HepG2 (cell line): ENCODE measurements around the gene MYH9. TPM values are rescaled to one million over a fixed set of nuclear protein-coding genes. Genes with fewer than 3 reads are reported as not detected.

Source experiments
- BRF2 ChIP-seq: sonication (generic); formaldehyde crosslinking; IDR thresholded peaks from 2 replicates; pipeline ENCODE4 v1.8.1; 2022; ENCODE audit warnings: mild to moderate bottlenecking, missing genetic modification reagents
- DRAP1 ChIP-seq: IDR thresholded peaks from 2 replicates; pipeline ENCODE4 v1.6.1; 2016; ENCODE audit warnings: missing genetic modification reagents, missing compliant biosample characterization
- ERF ChIP-seq: IDR thresholded peaks from 2 replicates; pipeline ENCODE4 v1.6.1; 2018; ENCODE audit warnings: missing biosample characterization, missing genetic modification reagents
- ESRRA ChIP-seq: sonication (generic); formaldehyde crosslinking; IDR thresholded peaks from 2 replicates; pipeline ENCODE4 v1.5.1; 2020; ENCODE audit warnings: mild to moderate bottlenecking, low read depth, missing genetic modification reagents
- FUBP1 ChIP-seq: sonication (generic); formaldehyde crosslinking; IDR thresholded peaks from 2 replicates; pipeline ENCODE4 v1.5.1; 2020; ENCODE audit warnings: missing genetic modification reagents, mild to moderate bottlenecking, borderline replicate concordance
- GATAD2A ChIP-seq: IDR thresholded peaks from 2 replicates; pipeline ENCODE4 v1.6.1; 2016
- PHF5A ChIP-seq: IDR thresholded peaks from one replicate; pipeline ENCODE4 v1.6.1; 2018; ENCODE audit warnings: low read depth, missing genetic modification reagents; ENCODE audit not compliant: unreplicated experiment
- PHF8 ChIP-seq: sonication (generic); formaldehyde crosslinking; IDR thresholded peaks from 2 replicates; pipeline ENCODE4 v1.5.0; 2020; ENCODE audit warnings: missing genetic modification reagents
- POGK ChIP-seq: sonication (generic); formaldehyde crosslinking; conservative IDR thresholded peaks from 2 replicates; pipeline ENCODE4 v1.8.0; 2022; ENCODE audit warnings: mild to moderate bottlenecking, moderate library complexity, missing genetic modification reagents
- RCOR2 ChIP-seq: IDR thresholded peaks from 2 replicates; pipeline ENCODE4 v1.6.1; 2016; ENCODE audit warnings: missing biosample characterization, missing genetic modification reagents
- SRSF4 ChIP-seq: fragments of 200-400 bp; formaldehyde crosslinking; IDR thresholded peaks from one replicate; pipeline ENCODE4 v1.6.1; 2018; ENCODE audit warnings: mild to moderate bottlenecking, low read depth, low read length, moderate library complexity; ENCODE audit not compliant: poor library complexity, severe bottlenecking
- TCF7L2 ChIP-seq: IDR thresholded peaks from 2 replicates; pipeline ENCODE4 v1.6.1; 2011; ENCODE audit warnings: mild to moderate bottlenecking, low read depth, low read length, moderate library complexity
- THAP11 ChIP-seq: IDR thresholded peaks from 2 replicates; pipeline ENCODE4 v1.6.1; 2016; ENCODE audit warnings: missing biosample characterization, missing genetic modification reagents
- ZBTB46 ChIP-seq: sonication (generic); formaldehyde crosslinking; IDR thresholded peaks from 2 replicates; pipeline ENCODE4 v1.4.0; 2020; ENCODE audit warnings: mild to moderate bottlenecking, missing genetic modification reagents, borderline replicate concordance
- ZNF552 ChIP-seq: sonication (generic); formaldehyde crosslinking; IDR thresholded peaks from 2 replicates; pipeline ENCODE4 v1.9.0; 2022; ENCODE audit warnings: missing genetic modification reagents, mild to moderate bottlenecking, borderline replicate concordance
- ZNF615 ChIP-seq: sonication (generic); formaldehyde crosslinking; IDR thresholded peaks from 2 replicates; pipeline ENCODE4 v1.5.0; 2020; ENCODE audit warnings: mild to moderate bottlenecking, missing genetic modification reagents, borderline replicate concordance
- ZNF737 ChIP-seq: sonication (generic); formaldehyde crosslinking; IDR thresholded peaks from 2 replicates; pipeline ENCODE4 v1.5.0; 2020; ENCODE audit warnings: missing genetic modification reagents, mild to moderate bottlenecking, borderline replicate concordance
- ZNF740 ChIP-seq: sonication (generic); formaldehyde crosslinking; IDR thresholded peaks from 2 replicates; pipeline ENCODE4 v1.4.0; 2020; ENCODE audit warnings: missing genetic modification reagents
- ZNF747 ChIP-seq: sonication (generic); formaldehyde crosslinking; IDR thresholded peaks from 2 replicates; pipeline ENCODE4 v1.8.1; 2023; ENCODE audit warnings: missing genetic modification reagents, mild to moderate bottlenecking, borderline replicate concordance
- polyA plus RNA-seq, 8 experiments: library from polyadenylated mRNA; depleted of rRNA in 3 of 8; stranded (reverse) in 7 of 8; unstranded in 1 of 8; fragments of >200 nt; fragmentation: Illumina TruSeq in 4 of 8; extraction: Trizol in 4 of 8; gene quantifications; 2 replicates each; pipeline versions ENCODE4 v1.2.1 to v1.2.3, GENCODE V29; 2011 to 2016; ENCODE audit warnings: low read depth in 4 of 8, missing spikeins in 1 of 8, mixed read lengths in 1 of 8; ENCODE audit not compliant: insufficient read depth in 1 of 8
- total RNA-seq, 5 experiments: library from RNA; depleted of rRNA; stranded (reverse); fragments of >200 nt; fragmentation: Illumina TruSeq; extraction: Trizol; gene quantifications; 2 replicates each; pipeline ENCODE4 v1.2.3, GENCODE V29; 2016; ENCODE audit warnings: low read depth in 1 of 5

MYH9 gene
- total and polyA plus RNA-seq, 2 of the 13 experiments (the other 11 are each of a cell fraction or from before 2014, with no cell fraction given), result 50.7 to 98.5 TPM

- TF ChIP-seq ZNF740 (CRISPR knock-in tag), result no peak; the same call in 1 of the 2 replicates
- TF ChIP-seq DRAP1 (CRISPR knock-in tag), result peak; percentile 78
- TF ChIP-seq TCF7L2, result peak; percentile 79
- peak; percentile 78 for TF ChIP-seq PHF5A (CRISPR knock-in tag)
- peak; percentile 81 for TF ChIP-seq THAP11 (CRISPR knock-in tag)
- TF ChIP-seq ZBTB46 (CRISPR knock-in tag), result no peak
- no peak for TF ChIP-seq BRF2 (CRISPR knock-in tag)
- TF ChIP-seq PHF8 (CRISPR knock-in tag), result peak; percentile 43; the same call in 1 of the 2 replicates
- no peak; the same call in 1 of the 2 replicates for TF ChIP-seq ZNF552
- no peak for TF ChIP-seq ZNF737
- peak; percentile 94 for TF ChIP-seq ERF
- no peak for TF ChIP-seq ZNF615 (CRISPR knock-in tag)
- TF ChIP-seq POGK (CRISPR knock-in tag), result no peak; the same call in 1 of the 2 replicates
- TF ChIP-seq GATAD2A (CRISPR knock-in tag), result peak; percentile 97
- TF ChIP-seq ESRRA (CRISPR knock-in tag), result peak; percentile 53; the same call in 1 of the 2 replicates
- TF ChIP-seq FUBP1 (CRISPR knock-in tag), result no peak
- peak; percentile 95 for TF ChIP-seq RCOR2
- no peak for TF ChIP-seq SRSF4
- TF ChIP-seq ZNF747, result peak; percentile 98
These were observed 31.6 kb upstream of the MYH9 start (continued) for GRCh38 chr22:36419177-36419911.
